Right atrium auricular region (tissue), 2 donors: ENCODE data around the gene GRM7. TPM values are rescaled to one million over a fixed set of nuclear protein-coding genes. Genes with fewer than 3 reads are reported as not detected.

Source experiments
- DNase-seq: peaks from one replicate; pipeline ENCODE4 v3.0.0-alpha.2; 2019; ENCODE audit warnings: low spot score
- H3K27ac ChIP-seq, 2 donors: fragments of 200-600 bp; sonication (generic); 1 replicate in 1 of 2; 2 replicates in 1 of 2; pipeline ENCODE4 v1.5.1; 2016 to 2019
- H3K27me3 ChIP-seq, 2 donors: fragments of 200-600 bp; sonication (generic); one replicate each; pipeline versions ENCODE4 v1.5.1 to v1.6.0; 2017 to 2019
- H3K36me3 ChIP-seq: fragments of 200-600 bp; sonication (generic); one replicate; pipeline ENCODE4 v1.5.1; 2016
- H3K4me1 ChIP-seq, 2 donors: fragments of 200-600 bp; sonication (generic); one replicate each; pipeline versions ENCODE4 v1.5.1 to v1.6.0; 2017 to 2019
- H3K4me3 ChIP-seq, 2 donors: fragments of 200-600 bp; sonication (generic); 1 replicate in 1 of 2; 2 replicates in 1 of 2; pipeline ENCODE4 v1.5.1; 2017 to 2019; ENCODE audit warnings: mild to moderate bottlenecking in 1 of 2, moderate library complexity in 1 of 2
- H3K9me3 ChIP-seq, 2 donors: fragments of 200-600 bp; sonication (generic); one replicate each; pipeline ENCODE4 v1.5.1; 2019
- CTCF ChIP-seq, 2 donors: fragments of 200-600 bp; sonication (generic); IDR thresholded peaks; one replicate each; pipeline ENCODE4 v1.5.1; 2019; ENCODE audit warnings: antibody characterized with exemption in 2 of 2
- total RNA-seq, 2 donors: library from RNA; depleted of rRNA; stranded (reverse); fragments of >200 nt; gene quantifications; one replicate each; pipeline ENCODE4 v1.1.0, GENCODE V29; 2016

GRM7 gene
- total RNA-seq, 2 donors from 2014 or later: not detected

- Histone ChIP-seq H3K27me3 (no peaks in the 10 kb centered on the region), H3K9me3 (peaks cover 0 to 8% of the 10 kb centered on the region in 2 donors), H3K4me3 (no peak overlapping the region), H3K36me3 (no peaks in the 10 kb centered on the region), H3K27ac (no peak overlapping the region), H3K4me1 (no peaks in the 10 kb centered on the region)
- TF ChIP-seq CTCF (IDR thresholded peaks at IDR 0.05): no peak
- DNase-seq: no peak
Observed at GRCh38 chr3:7428206-7428718, 567.3 kb downstream of the GRM7 start.

- no peak for DNase-seq
- no peak for TF ChIP-seq CTCF (IDR thresholded peaks at IDR 0.05)
- peaks cover 0 to 9% of the 10 kb centered on the region in 2 donors for H3K9me3 ChIP-seq
- H3K4me3 ChIP-seq: no peak overlapping the region
- H3K4me1 ChIP-seq: no peaks in the 10 kb centered on the region
- no peaks in the 10 kb centered on the region for H3K27me3 ChIP-seq
- no peak overlapping the region for H3K27ac ChIP-seq
- no peaks in the 10 kb centered on the region for H3K36me3 ChIP-seq
Observed at GRCh38 chr3:7432610-7433009, 571.7 kb downstream of the GRM7 start.

GRCh38 chr3:7433073-7433472, 572.2 kb downstream of the GRM7 start:
- no peaks in the 10 kb centered on the region for H3K4me1 ChIP-seq
- H3K4me3 ChIP-seq: no peak overlapping the region
- no peaks in the 10 kb centered on the region for H3K27me3 ChIP-seq
- DNase-seq: no peak
- no peak for TF ChIP-seq CTCF (IDR thresholded peaks at IDR 0.05)
- no peaks in the 10 kb centered on the region for H3K36me3 ChIP-seq
- H3K27ac ChIP-seq: no peak overlapping the region
- H3K9me3 ChIP-seq: peaks cover 0 to 9% of the 10 kb centered on the region in 2 donors

GRCh38 chr3:7436542-7436941, 575.6 kb downstream of the GRM7 start:
- no peak for TF ChIP-seq CTCF (IDR thresholded peaks at IDR 0.05)

GRCh38 chr3:7437231-7437630, 576.3 kb downstream of the GRM7 start:
- no peak overlapping the region for H3K4me3 ChIP-seq
- no peak for TF ChIP-seq CTCF (IDR thresholded peaks at IDR 0.05)
- DNase-seq: no peak
- no peaks in the 10 kb centered on the region for H3K36me3 ChIP-seq
- no peak overlapping the region for H3K27ac ChIP-seq
- no peaks in the 10 kb centered on the region for H3K27me3 ChIP-seq
- peaks cover 0 to 9% of the 10 kb centered on the region in 2 donors for H3K9me3 ChIP-seq
- no peaks in the 10 kb centered on the region for H3K4me1 ChIP-seq

More at GRCh38 chr3:7436542-7436941, 575.6 kb downstream of the GRM7 start:
- H3K9me3 ChIP-seq: peaks cover 0 to 9% of the 10 kb centered on the region in 2 donors
- H3K36me3 ChIP-seq: no peaks in the 10 kb centered on the region
- H3K4me3 ChIP-seq: no peak overlapping the region
- no peak overlapping the region for H3K27ac ChIP-seq
- no peaks in the 10 kb centered on the region for H3K4me1 ChIP-seq
- DNase-seq: no peak
- no peaks in the 10 kb centered on the region for H3K27me3 ChIP-seq

- DNase-seq: no peak
- TF ChIP-seq CTCF (IDR thresholded peaks at IDR 0.05): no peak
- H3K4me3 ChIP-seq: no peak overlapping the region
- H3K36me3 ChIP-seq: no peaks in the 10 kb centered on the region
- H3K9me3 ChIP-seq: no peaks in the 10 kb centered on the region
- no peaks in the 10 kb centered on the region for H3K4me1 ChIP-seq
- no peak overlapping the region for H3K27ac ChIP-seq
- H3K27me3 ChIP-seq: no peaks in the 10 kb centered on the region
Observed at GRCh38 chr3:7439101-7439680, 578.3 kb downstream of the GRM7 start.
